ES-I3 (cell line): ENCODE measurements around the gene IQUB.
A peak's percentile ranks its signal among the peaks of the same experiment; 100 is the strongest.
"Not testable (repeated sequence)": the region's sequence is repeated elsewhere in the genome, so short reads cannot be mapped to it uniquely, and the experiment has no call there.

Source experiments
- H3K36me3 ChIP-seq: 2 replicates; pipeline ENCODE4 v1.6.1; 2013; ENCODE audit warnings: mild to moderate bottlenecking, low read length, control low read depth, moderate library complexity; ENCODE audit not compliant: insufficient read depth
- H3K4me1 ChIP-seq: 2 replicates; pipeline ENCODE4 v1.6.1; 2013; ENCODE audit warnings: mild to moderate bottlenecking, control low read depth, low read length; ENCODE audit not compliant: insufficient read depth
- H3K9ac ChIP-seq: 2 replicates; pipeline ENCODE4 v1.6.1; 2013; ENCODE audit warnings: low read depth, mild to moderate bottlenecking, low read length, moderate library complexity
- H3K9me3 ChIP-seq: 2 replicates; pipeline ENCODE4 v1.6.1; 2013; ENCODE audit warnings: mild to moderate bottlenecking, low read length, moderate library complexity; ENCODE audit not compliant: control insufficient read depth, insufficient read depth

Gene IQUB

DNA sequence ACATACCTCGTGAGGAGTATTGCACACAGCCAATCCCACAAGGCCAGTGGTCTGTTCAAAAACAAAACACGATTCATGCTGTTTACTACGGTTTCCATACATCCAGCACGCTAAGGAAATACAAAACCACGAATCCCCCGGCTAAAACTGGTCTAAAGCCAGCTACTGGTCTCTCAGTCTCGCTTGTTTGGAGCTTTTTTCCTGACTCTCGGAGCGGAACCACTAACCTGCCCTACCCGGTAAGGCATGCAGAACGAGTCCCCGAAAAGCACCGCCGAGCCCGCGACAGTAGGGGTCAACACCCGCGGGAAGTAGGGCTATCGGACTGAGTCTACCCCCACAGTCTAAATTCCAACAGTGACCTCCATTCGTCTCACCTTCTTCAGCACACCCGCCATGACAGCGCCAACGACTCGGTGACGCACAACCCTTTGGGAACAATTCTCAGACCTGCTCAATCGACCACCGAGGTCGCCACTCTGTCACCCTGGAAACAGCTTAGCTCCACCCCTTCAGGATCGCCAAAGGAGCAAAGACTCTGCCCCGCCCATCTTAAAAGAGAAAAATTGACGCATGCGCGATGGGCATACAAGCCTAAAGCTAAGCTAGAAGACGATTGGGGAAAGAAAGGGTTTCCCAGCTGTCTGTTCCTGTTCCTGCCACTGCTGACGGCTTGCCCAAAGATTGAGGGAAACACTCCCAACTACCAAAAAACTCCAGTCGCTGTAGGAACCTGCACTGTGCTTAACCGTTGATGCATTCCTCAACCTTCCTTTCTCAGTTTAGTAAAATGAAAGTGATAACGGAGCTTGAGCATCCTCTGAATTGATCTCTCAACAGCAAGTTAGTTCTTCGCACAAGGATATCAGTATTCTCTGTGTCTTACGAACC is 23.2 kb upstream of the IQUB start, which contains the start of gene NDUFA5:
NDUFA5 (minus strand) TSS at position 421 of the 891 bp plus-strand sequence; CDS start at position 398, 23 bp downstream.
- H3K36me3 ChIP-seq, result no peaks in the 10 kb centered on the region; the same call in 1 of the 2 replicates
- H3K9me3 ChIP-seq, result no peaks in the 10 kb centered on the region
- H3K9ac ChIP-seq, result peak within 1 kb of the TSS; percentile 85
- no peaks in the 10 kb centered on the region for H3K4me1 ChIP-seq

- no peaks in the 10 kb centered on the region for H3K4me1 ChIP-seq
- H3K36me3 ChIP-seq, result no peaks in the 10 kb centered on the region; the same call in 1 of the 2 replicates
- no peaks in the 10 kb centered on the region for H3K9me3 ChIP-seq
- peak overlapping the region; percentile 85 for H3K9ac ChIP-seq
Observed at GRCh38 chr7:123557016-123557397, 22.6 kb upstream of the IQUB start.

- H3K4me1 ChIP-seq, result no peaks in the 10 kb centered on the region
- H3K36me3 ChIP-seq, result no peaks in the 10 kb centered on the region; the same call in 1 of the 2 replicates
- H3K9me3 ChIP-seq, result no peaks in the 10 kb centered on the region
- H3K9ac ChIP-seq, result no peak overlapping the region
Observed at GRCh38 chr7:123555484-123555883, 21.1 kb upstream of the IQUB start.

DNA sequence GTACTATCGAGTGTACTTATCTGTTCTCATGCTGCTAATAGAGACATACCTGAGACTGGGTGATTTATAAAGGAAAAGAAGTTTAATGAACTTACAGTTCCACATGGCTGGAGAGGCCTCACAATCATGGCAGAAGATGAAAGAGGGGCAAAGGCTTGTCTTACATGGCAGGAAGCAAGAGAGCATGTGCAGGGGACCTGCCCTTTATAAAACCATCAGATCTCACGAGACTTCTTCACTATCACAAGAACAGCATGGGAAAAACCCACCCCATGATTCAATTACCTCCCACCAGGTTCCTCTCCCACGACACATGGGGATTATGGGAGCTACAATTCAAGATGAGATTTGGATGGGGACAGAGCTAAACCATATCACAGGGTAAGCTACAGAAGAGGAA is 18.8 kb upstream of the IQUB start:
- H3K9me3 ChIP-seq, result no peaks in the 10 kb centered on the region
- no peaks in the 10 kb centered on the region; the same call in 1 of the 2 replicates for H3K36me3 ChIP-seq
- no peaks in the 10 kb centered on the region for H3K4me1 ChIP-seq

GRCh38 chr7:123552641-123553040 is 18.2 kb upstream of the IQUB start:
- Histone ChIP-seq H3K9me3 (no peaks in the 10 kb centered on the region), H3K36me3 (no peaks in the 10 kb centered on the region; the same call in 1 of the 2 replicates), H3K9ac (no peak overlapping the region), H3K4me1 (no peaks in the 10 kb centered on the region)

More for the DNA sequence above, 18.8 kb upstream of the IQUB start:
- no peak overlapping the region for H3K9ac ChIP-seq

DNA sequence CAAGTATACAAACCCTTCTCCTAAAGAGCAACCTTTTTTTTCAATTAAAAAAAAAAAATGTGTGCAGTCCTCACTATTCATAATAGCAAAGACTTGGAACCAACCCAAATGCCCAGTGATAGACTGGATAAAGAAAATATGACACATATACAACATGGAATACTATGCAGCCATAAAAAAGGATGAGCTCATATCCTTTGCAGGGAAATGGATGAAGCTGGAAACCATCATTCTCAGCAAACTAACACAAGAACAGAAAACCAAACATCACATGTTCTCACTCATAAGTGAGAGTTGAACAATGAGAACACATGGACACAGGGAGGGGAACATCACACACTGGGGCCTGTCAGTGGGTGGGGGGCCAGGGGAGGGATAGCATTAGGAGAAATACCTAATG is 17.7 kb upstream of the IQUB start:
- not testable (repeated sequence) for H3K9ac ChIP-seq, H3K36me3 ChIP-seq, H3K9me3 ChIP-seq, H3K4me1 ChIP-seq

DNA sequence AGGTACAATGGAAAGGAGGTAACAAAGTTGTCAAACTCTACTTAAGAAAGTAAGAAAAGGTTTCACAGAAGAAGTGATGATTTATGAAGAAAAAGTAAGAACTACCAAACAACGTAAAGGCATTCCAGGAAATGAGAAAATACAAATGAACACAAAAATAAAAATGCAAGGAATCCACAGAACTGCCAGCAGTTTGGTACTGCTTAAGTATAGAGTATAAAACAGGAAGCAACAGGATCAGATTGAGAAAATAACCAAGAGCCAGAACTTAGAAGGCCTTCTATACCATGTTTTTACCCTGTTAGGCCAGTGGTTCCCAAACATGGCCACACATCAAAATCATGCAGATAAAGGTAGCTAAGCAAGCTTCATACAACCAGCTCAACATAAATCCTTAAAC is 14.0 kb upstream of the IQUB start:
- no peaks in the 10 kb centered on the region for H3K9me3 ChIP-seq
- H3K4me1 ChIP-seq, result no peaks in the 10 kb centered on the region
- H3K9ac ChIP-seq, result no peak overlapping the region
- H3K36me3 ChIP-seq, result no peaks in the 10 kb centered on the region

DNA sequence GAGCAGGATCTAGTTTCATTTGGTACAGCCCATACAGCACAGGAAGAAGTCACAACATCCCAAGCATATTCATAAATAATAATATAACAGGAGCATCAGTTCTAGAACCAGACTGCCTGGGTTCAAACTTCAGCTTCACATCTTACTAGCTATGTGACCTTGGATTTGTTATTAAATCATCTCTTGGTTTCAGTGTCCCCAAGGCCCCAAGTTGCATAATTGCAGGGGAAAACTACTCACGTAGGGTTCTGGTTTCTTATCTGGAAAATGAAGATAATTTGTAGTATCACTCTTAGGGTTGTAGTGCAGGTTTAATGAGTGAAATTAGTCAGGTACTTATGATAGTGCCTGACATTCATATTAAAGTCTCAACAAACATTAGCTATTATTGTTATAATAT is 5.5 kb upstream of the IQUB start:
- H3K36me3 ChIP-seq, result no peaks in the 10 kb centered on the region
- H3K4me1 ChIP-seq, result peaks cover 4% of the 10 kb centered on the region; the same call in 1 of the 2 replicates
- no peaks in the 10 kb centered on the region; the same call in 1 of the 2 replicates for H3K9me3 ChIP-seq
- H3K9ac ChIP-seq, result no peak overlapping the region

DNA sequence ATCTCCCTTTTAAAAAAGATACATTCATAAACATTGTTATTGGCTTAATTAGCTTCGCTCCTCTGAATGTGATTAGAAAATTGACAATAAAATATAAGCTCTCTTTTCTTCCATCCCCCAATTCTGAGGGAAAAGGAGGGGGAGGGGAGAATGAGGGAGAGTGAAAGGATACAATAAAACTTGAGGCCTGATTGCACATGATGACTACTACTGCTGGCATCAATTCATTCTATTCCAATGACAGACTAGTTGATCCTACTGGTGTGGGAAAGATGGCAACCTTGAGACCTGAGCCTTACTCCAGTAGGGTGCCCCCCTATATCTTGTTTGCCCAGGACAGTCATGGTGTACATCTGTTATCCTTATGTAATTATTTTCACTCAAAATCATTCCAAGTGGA is 4.5 kb upstream of the IQUB start:
- H3K36me3 ChIP-seq, result no peaks in the 10 kb centered on the region
- H3K9ac ChIP-seq, result no peak overlapping the region
- H3K4me1 ChIP-seq, result peaks cover 4% of the 10 kb centered on the region; the same call in 1 of the 2 replicates
- no peaks in the 10 kb centered on the region; the same call in 1 of the 2 replicates for H3K9me3 ChIP-seq

DNA sequence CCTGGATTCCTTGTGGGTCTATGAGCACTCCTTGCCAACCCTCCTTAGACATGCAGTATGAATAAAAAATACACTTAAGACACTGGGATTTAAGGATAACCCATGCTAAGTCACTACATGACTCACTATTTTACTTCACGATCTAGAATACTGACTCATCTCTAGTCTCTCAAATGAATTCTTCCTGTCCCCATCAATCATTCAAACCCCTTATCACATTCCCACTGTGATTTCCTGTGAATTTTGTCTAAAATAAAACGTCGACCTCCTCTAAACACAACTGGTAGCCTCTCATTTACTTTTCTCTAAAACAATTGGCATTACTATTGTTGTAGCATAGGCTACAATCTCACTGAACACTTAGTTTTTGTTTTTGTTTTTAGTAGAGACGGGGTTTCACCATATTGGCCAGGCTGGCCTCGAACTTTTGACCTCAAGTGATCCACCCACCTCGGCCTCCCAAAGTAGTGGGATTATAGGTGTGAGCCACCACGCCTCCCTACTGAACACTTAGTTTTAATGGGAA is 3.9 kb upstream of the IQUB start:
- H3K9ac ChIP-seq, result no peak overlapping the region
- peaks cover 4% of the 10 kb centered on the region; the same call in 1 of the 2 replicates for H3K4me1 ChIP-seq
- no peaks in the 10 kb centered on the region; the same call in 1 of the 2 replicates for H3K9me3 ChIP-seq
- H3K36me3 ChIP-seq, result no peaks in the 10 kb centered on the region

DNA sequence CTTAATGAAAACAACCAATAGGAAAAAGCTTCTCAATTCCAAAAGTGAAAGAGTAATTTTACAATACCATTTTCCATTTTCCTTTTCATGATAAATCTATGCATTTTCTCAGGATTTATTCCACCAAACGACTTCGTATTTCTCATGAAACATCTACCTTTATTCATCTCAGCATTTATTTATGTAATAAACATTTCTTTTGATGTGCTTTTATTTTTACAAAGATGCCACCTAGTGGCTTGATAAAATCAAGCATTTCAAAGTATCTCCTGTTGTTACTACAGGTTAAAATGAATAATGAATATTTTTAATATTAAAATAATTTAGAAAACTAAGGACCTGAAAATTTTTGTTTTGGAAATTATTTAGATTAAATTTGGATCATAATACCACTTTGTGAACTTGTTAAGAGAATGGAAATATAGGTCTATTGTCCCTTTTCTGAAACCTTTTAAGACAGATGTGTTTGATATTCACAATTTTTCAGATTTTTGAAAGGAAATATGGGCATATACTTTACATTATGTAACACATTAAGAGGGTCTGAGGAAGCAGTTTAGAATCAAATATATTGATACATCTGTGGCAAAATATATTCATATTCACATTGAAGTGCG is 2.7 kb upstream of the IQUB start:
- peaks cover 4% of the 10 kb centered on the region; the same call in 1 of the 2 replicates for H3K4me1 ChIP-seq

GRCh38 chr7:123535517-123535916 is 1.1 kb upstream of the IQUB start:
- peaks cover 4% of the 10 kb centered on the region; the same call in 1 of the 2 replicates for H3K4me1 ChIP-seq
- H3K9me3 ChIP-seq, result no peaks in the 10 kb centered on the region; the same call in 1 of the 2 replicates
- H3K36me3 ChIP-seq, result no peaks in the 10 kb centered on the region
- H3K9ac ChIP-seq, result peak overlapping the region; percentile 37

More for the DNA sequence above, 2.7 kb upstream of the IQUB start:
- Histone ChIP-seq H3K9ac (no peak overlapping the region), H3K36me3 (no peaks in the 10 kb centered on the region), H3K9me3 (no peaks in the 10 kb centered on the region; the same call in 1 of the 2 replicates)

DNA sequence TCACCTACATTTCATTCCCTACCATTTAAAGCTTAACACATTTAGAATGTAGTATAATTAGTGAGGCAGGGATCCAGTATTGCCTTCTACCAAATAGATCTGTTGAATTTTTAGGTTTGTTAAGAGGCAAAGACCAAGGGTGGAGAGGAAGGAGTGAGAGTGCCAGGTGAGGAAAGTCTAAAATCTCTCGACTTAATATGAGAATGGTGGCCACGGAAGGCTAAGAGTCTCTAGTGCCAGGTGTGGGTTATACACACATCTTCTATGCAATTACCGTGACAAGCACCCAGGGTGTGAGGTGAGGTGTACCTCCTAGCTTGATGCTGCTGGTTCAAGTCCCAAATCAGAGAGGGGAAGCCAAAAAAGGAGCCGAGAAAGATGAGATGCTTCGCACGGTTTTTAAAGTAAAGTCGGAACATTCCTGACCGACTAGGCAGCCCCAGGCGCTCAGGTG is 439 bp downstream of the IQUB start:
- H3K4me1 ChIP-seq, result peaks cover 4% of the 10 kb centered on the region; the same call in 1 of the 2 replicates
- no peaks in the 10 kb centered on the region for H3K36me3 ChIP-seq
- no peaks in the 10 kb centered on the region; the same call in 1 of the 2 replicates for H3K9me3 ChIP-seq
- peak overlapping the region; percentile 66; the same call in 1 of the 2 replicates for H3K9ac ChIP-seq

DNA sequence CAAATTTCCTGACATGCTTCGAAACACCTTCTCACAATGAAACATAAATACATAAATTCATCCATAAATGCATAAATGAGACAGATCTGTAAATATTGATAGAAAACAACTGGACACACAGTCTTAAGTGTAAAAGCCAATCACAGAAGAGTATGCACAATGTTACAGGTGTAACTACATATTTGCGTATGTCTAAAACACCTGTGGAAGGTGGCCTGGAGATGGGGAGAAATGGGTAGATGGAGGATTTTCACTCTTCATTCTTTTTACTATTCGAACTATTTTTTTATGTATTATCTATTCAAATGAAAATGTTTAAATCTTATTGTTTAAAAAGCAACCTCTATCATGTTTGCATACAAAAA is 860 bp downstream of the IQUB start:
- Histone ChIP-seq H3K36me3 (no peaks in the 10 kb centered on the region), H3K9me3 (no peaks in the 10 kb centered on the region; the same call in 1 of the 2 replicates), H3K9ac (no peak overlapping the region), H3K4me1 (peaks cover 4% of the 10 kb centered on the region; the same call in 1 of the 2 replicates)
